ENCODE data around the gene GRIP2.

Gene GRIP2

DNA sequence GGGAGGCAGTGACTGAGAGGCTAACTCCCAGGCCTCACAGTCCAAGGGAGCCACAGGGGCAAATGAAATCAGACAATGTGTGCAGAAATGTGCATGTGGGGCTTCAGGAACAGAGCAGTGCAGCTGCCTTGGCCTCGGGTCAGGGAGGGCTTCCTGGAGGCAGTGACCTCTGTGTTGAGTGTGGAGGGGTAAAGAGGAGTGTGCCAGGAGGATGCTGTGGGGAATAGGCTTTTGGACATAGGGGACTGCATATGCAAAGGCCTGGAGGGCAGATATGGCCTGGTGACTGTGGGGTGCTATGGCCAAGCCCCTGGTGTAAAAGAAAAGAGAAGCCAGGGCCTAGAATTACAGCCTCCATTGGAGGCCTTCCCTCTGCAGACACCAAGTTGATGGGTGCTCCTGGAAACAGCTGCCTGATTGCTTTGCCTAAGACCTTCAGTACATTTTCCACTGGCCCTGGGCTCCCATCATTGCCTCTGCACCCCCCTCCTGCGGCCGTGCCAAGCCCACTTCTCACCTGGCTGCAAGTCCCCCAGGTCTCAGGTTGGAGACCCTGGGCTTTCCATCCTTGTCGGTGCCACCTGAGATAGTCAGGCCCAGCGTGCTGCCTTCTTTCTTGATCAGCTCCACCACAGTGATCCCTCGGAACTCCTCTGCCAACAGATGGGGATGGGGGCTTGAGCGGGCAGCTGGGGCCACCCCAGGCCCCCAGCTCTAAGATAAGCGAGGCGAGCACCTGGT lies 15.1 kb downstream of the GRIP2 start:
- POLR2A ChIA-PET: no interaction called here
- no peak for DNase-seq (ENCODE audit: extremely low spot score)
- CTCF ChIA-PET: interaction anchor here (1.8 kb wide), 1 partner anchor 13 kb away, joined by 5 read pairs; no protein-coding TSS in a partner anchor
- TF ChIP-seq, protein P1, sequence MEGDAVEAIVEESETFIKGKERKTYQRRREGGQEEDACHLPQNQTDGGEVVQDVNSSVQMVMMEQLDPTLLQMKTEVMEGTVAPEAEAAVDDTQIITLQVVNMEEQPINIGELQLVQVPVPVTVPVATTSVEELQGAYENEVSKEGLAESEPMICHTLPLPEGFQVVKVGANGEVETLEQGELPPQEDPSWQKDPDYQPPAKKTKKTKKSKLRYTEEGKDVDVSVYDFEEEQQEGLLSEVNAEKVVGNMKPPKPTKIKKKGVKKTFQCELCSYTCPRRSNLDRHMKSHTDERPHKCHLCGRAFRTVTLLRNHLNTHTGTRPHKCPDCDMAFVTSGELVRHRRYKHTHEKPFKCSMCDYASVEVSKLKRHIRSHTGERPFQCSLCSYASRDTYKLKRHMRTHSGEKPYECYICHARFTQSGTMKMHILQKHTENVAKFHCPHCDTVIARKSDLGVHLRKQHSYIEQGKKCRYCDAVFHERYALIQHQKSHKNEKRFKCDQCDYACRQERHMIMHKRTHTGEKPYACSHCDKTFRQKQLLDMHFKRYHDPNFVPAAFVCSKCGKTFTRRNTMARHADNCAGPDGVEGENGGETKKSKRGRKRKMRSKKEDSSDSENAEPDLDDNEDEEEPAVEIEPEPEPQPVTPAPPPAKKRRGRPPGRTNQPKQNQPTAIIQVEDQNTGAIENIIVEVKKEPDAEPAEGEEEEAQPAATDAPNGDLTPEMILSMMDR (IDR thresholded peaks at IDR 0.05; ENCODE audit: control extremely low read depth, extremely low read depth, low read depth, missing control alignments): no peak

GRCh38 chr3:14524311-14524711 lies 15.8 kb downstream of the GRIP2 start:
- TF ChIP-seq, protein P1 (IDR thresholded peaks at IDR 0.05; ENCODE audit: control extremely low read depth, extremely low read depth, low read depth, missing control alignments): no peak
- DNase-seq (ENCODE audit: extremely low spot score): no peak
- ChIA-PET POLR2A (no interaction called here), CTCF (no interaction called here)

GRCh38 chr3:14523792-14524191 lies 16.4 kb downstream of the GRIP2 start:
- CTCF ChIA-PET: interaction anchor here (1.0 kb wide), 1 partner anchor 11 kb away, joined by 3 read pairs; no protein-coding TSS in a partner anchor
- POLR2A ChIA-PET: no interaction called here
- TF ChIP-seq, protein P1 (IDR thresholded peaks at IDR 0.05; ENCODE audit: control extremely low read depth, extremely low read depth, low read depth, missing control alignments): no peak
- no peak for DNase-seq (ENCODE audit: extremely low spot score)

- CTCF ChIA-PET: interaction anchor here (1.2 kb wide), 1 partner anchor 16 kb away, joined by 4 read pairs; no protein-coding TSS in a partner anchor
- POLR2A ChIA-PET: no interaction called here
- no peak for DNase-seq (ENCODE audit: extremely low spot score)
- TF ChIP-seq, protein P1 (IDR thresholded peaks at IDR 0.05; ENCODE audit: control extremely low read depth, extremely low read depth, low read depth, missing control alignments): no peak
Measured at GRCh38 chr3:14522768-14523167, 17.4 kb downstream of the GRIP2 start.

- TF ChIP-seq, protein P1 (IDR thresholded peaks at IDR 0.05; ENCODE audit: control extremely low read depth, extremely low read depth, low read depth, missing control alignments): no peak
- ChIA-PET POLR2A (no interaction called here), CTCF (interaction anchor here (1.2 kb wide), 1 partner anchor 17 kb away, joined by 4 read pairs; no protein-coding TSS in a partner anchor)
- DNase-seq (ENCODE audit: extremely low spot score): no peak
Measured at GRCh38 chr3:14522129-14522691, 17.9 kb downstream of the GRIP2 start.

GRCh38 chr3:14521611-14522010 lies 18.5 kb downstream of the GRIP2 start:
- no peak for DNase-seq (ENCODE audit: extremely low spot score)
- ChIA-PET POLR2A (no interaction called here), CTCF (interaction anchor here (1.2 kb wide), 1 partner anchor 17 kb away, joined by 4 read pairs; no protein-coding TSS in a partner anchor)
- TF ChIP-seq, protein P1 (IDR thresholded peaks at IDR 0.05; ENCODE audit: control extremely low read depth, extremely low read depth, low read depth, missing control alignments): no peak
